ENCODE measurements around the gene TSEN15.
"Not testable (repeated sequence)": the region's sequence is repeated elsewhere in the genome, so short reads cannot be mapped to it uniquely, and the experiment has no call there.

Gene TSEN15

DNA sequence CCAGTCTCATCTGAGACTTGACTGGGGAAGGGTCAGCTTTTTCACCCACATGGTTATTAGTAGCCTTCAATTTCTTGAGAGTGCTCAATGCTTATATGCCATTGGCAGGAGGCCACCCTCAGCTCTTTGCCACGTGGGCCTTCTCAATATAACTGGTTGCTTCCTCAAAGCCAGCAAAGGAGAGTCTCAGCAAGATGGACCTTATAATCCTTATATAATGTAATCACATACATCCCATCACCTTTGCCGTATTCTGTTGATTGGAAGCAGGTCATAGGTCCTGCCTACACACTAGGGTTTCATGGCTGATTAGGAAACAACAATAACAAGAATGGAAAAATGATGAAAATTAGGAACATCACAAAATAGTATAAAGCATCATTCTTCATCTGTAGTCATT, 22.9 kb downstream of the TSEN15 start:
- H2AFZ ChIP-seq (ENCODE audit: low read length, unreplicated experiment) = no peak overlapping the region
- peaks cover 7% of the 10 kb centered on the region; the same call in 1 of the 2 replicates for H3K36me3 ChIP-seq (ENCODE audit: insufficient read depth, low read length)
- no peaks in the 10 kb centered on the region for H3K79me2 ChIP-seq (ENCODE audit: control insufficient read depth, insufficient read depth, low read length, unreplicated experiment)
- H3K27ac ChIP-seq (ENCODE audit: low read depth, low read length) = no peak overlapping the region
- H3K4me3 ChIP-seq (ENCODE audit: low read depth, low read length) = no peak overlapping the region
- H3K4me1 ChIP-seq (ENCODE audit: control insufficient read depth, insufficient read depth, low read length, unreplicated experiment) = peaks cover 7% of the 10 kb centered on the region
- H3K27me3 ChIP-seq (ENCODE audit: insufficient read depth, low read length) = no peaks in the 10 kb centered on the region

DNA sequence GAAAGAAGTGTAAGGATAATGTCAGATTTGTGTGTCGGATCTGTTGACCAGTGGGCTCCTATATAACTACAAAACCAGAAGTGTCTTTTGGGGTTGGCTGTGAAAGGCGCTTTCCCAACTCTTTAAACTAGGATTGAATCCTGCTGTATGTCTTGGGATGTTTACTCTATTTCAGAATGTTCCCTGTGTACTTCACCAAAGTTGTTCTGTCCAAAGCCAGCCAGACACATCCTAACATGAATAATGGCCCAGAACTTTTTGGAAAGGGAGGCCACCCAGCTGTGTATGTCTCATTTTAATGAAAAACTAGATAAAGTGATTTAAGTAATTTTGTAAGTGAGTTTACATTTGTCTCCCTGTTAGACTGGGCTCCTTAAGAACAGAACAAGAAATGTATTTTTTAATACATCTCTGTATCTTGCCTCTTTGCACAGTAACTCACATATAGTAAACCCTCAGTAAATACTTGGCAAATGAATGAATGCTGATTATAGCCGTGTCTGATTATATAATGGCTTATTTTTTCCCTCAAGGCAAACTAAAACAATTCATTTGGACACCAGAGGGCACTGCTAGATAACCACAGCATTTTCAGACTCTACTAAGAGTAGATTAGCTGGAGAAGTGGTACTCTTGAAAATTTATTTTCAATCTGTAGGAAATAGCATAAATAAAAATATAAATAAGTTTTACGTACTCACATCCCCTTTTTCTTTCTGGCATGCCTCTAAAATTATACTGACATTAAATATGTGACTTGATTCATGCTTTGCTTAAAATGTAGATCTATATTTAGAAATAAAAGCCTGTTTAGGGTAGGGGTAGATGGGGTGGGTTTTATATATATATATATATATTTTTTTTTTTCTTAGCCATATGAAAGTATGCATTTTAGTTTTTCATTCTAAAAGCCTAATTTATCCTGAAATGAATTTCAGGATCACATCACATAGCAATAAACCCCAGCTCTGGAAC, 23.8 kb downstream of the TSEN15 start:
- Histone ChIP-seq H3K27ac (ENCODE audit: low read depth, low read length) (no peak overlapping the region), H3K36me3 (ENCODE audit: insufficient read depth, low read length) (peaks cover 7% of the 10 kb centered on the region; the same call in 1 of the 2 replicates), H2AFZ (ENCODE audit: low read length, unreplicated experiment) (no peak overlapping the region), H3K4me3 (ENCODE audit: low read depth, low read length) (no peak overlapping the region), H3K27me3 (ENCODE audit: insufficient read depth, low read length) (no peaks in the 10 kb centered on the region), H3K79me2 (ENCODE audit: control insufficient read depth, insufficient read depth, low read length, unreplicated experiment) (no peaks in the 10 kb centered on the region), H3K4me1 (ENCODE audit: control insufficient read depth, insufficient read depth, low read length, unreplicated experiment) (no peaks in the 10 kb centered on the region)

DNA sequence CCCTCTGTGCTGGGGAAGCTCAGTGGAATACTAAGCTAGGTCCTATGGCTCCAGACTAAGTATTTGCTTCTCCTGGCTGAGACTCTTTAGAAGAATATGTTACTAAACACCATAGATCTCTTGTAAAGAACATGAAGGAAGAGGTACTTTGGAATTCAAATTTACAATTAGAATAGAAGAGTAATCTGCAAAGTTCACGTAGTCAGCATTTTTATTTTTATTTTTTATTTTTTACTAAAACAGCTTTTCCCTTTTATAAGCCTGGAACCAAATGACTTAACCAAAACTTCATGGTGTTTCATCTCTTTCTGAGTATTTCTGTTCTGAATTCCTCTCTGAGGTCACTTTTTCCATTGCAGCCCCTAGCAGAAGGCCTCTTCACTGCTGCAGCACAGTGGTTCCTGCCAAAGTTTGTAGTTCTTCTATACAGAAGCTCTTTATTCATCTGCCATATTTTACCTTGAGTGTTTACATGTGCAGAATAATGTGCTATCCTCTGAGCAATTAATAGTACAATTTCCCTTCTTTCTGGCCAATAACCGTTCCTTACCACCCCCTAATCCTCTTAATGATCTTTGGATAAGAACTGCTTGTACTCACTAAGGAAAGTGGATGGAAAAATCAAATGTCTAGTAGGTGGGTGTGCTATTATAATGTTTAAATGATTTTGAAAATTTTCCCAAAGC, 27.2 kb downstream of the TSEN15 start:
- H3K4me1 ChIP-seq (ENCODE audit: control insufficient read depth, insufficient read depth, low read length, unreplicated experiment) = no peaks in the 10 kb centered on the region
- H3K36me3 ChIP-seq (ENCODE audit: insufficient read depth, low read length) = peaks cover 7% of the 10 kb centered on the region; the same call in 1 of the 2 replicates
- H3K4me3 ChIP-seq (ENCODE audit: low read depth, low read length) = no peak overlapping the region
- H3K27ac ChIP-seq (ENCODE audit: low read depth, low read length) = no peak overlapping the region
- H3K79me2 ChIP-seq (ENCODE audit: control insufficient read depth, insufficient read depth, low read length, unreplicated experiment) = no peaks in the 10 kb centered on the region
- no peak overlapping the region for H2AFZ ChIP-seq (ENCODE audit: low read length, unreplicated experiment)
- H3K27me3 ChIP-seq (ENCODE audit: insufficient read depth, low read length) = no peaks in the 10 kb centered on the region

DNA sequence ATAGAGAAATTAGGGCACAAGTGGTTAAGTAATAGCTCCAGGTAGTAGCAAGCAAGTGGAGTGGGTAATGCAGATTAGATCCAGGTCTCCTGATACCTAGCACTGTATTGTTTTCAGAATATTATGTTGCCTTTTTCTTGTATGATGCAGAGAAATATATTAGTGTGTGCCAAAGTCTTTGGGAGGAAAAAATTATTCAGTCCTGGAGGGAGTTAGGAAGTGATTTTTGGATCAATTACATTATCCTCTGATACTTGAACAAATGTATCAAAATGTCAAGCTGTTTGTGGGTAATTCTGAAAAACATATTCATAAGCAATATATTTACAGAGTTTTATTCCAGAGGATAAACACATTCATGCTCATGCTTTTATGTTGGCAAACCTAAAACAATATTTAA, 28.8 kb downstream of the TSEN15 start:
- H3K27ac ChIP-seq (ENCODE audit: low read depth, low read length) = no peak overlapping the region
- H2AFZ ChIP-seq (ENCODE audit: low read length, unreplicated experiment) = no peak overlapping the region
- peaks cover 7% of the 10 kb centered on the region; the same call in 1 of the 2 replicates for H3K36me3 ChIP-seq (ENCODE audit: insufficient read depth, low read length)
- H3K79me2 ChIP-seq (ENCODE audit: control insufficient read depth, insufficient read depth, low read length, unreplicated experiment) = no peaks in the 10 kb centered on the region
- no peaks in the 10 kb centered on the region for H3K27me3 ChIP-seq (ENCODE audit: insufficient read depth, low read length)
- no peaks in the 10 kb centered on the region for H3K4me1 ChIP-seq (ENCODE audit: control insufficient read depth, insufficient read depth, low read length, unreplicated experiment)
- no peak overlapping the region for H3K4me3 ChIP-seq (ENCODE audit: low read depth, low read length)

DNA sequence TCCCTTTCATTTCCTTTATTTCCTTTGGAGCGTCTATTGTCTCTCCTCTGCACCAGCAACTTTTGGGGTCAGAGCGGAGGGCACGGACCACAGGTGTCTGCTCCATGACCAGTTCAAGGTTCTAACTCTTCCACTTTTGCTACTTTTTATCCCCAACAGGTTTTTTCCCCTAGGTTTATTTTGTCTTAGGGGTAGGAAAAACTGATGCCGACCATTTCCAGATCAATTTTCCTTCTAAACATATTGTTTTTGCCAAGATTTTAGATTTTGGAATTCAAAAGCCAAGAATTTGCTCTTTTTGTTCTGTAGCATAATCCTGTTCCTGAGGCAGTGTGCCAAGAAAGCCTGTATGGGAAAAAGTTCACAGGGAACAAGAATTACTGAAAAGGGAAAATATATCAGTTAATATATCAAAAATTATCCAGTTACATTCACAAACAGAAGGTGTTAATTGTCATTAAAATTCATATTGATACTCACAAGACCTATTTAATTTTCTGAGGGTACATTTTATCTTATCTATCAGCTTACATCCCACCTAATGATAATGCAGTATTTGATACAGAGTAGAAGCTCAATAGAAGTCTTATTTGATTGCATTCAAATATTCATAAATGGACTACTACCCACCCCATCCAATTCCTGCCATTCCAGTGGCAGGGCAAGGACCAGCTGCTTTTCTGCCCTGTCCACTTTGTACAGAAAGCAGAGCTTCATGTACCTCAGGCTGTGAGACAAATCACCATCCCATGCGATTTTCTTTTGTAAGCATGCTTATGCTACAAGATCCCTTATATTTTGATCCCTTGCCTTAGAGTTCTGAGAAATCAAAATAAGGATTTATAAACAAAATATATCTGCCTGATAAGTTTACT, 31.2 kb downstream of the TSEN15 start:
- Histone ChIP-seq H2AFZ (ENCODE audit: low read length, unreplicated experiment) (no peak overlapping the region), H3K79me2 (ENCODE audit: control insufficient read depth, insufficient read depth, low read length, unreplicated experiment) (no peaks in the 10 kb centered on the region), H3K27ac (ENCODE audit: low read depth, low read length) (no peak overlapping the region), H3K27me3 (ENCODE audit: insufficient read depth, low read length) (no peaks in the 10 kb centered on the region), H3K36me3 (ENCODE audit: insufficient read depth, low read length) (no peaks in the 10 kb centered on the region), H3K4me3 (ENCODE audit: low read depth, low read length) (no peak overlapping the region), H3K4me1 (ENCODE audit: control insufficient read depth, insufficient read depth, low read length, unreplicated experiment) (no peaks in the 10 kb centered on the region)

DNA sequence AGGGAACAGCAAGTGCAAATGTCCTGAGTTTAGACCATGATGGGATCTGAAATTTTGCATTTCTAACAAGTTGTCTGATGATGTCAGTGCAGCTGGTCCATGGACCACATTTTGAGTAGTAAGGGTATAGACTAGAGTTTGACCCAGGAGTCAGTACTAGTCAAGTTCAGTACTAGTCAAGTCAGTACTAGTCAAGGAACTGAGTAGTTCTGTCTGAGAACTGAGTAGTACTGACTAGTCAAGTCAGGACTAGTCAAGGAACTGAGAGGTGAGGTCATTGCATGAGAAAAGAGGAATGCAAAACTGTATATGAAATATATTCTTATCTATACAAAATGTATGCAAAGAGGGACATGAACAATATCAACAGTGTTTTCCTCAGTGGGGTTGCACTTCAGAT, 34.1 kb downstream of the TSEN15 start:
- Histone ChIP-seq H3K4me3 (ENCODE audit: low read depth, low read length) (no peak overlapping the region), H3K36me3 (ENCODE audit: insufficient read depth, low read length) (no peaks in the 10 kb centered on the region), H3K4me1 (ENCODE audit: control insufficient read depth, insufficient read depth, low read length, unreplicated experiment) (no peaks in the 10 kb centered on the region), H2AFZ (ENCODE audit: low read length, unreplicated experiment) (no peak overlapping the region), H3K27ac (ENCODE audit: low read depth, low read length) (no peak overlapping the region), H3K27me3 (ENCODE audit: insufficient read depth, low read length) (no peaks in the 10 kb centered on the region), H3K79me2 (ENCODE audit: control insufficient read depth, insufficient read depth, low read length, unreplicated experiment) (no peaks in the 10 kb centered on the region)

DNA sequence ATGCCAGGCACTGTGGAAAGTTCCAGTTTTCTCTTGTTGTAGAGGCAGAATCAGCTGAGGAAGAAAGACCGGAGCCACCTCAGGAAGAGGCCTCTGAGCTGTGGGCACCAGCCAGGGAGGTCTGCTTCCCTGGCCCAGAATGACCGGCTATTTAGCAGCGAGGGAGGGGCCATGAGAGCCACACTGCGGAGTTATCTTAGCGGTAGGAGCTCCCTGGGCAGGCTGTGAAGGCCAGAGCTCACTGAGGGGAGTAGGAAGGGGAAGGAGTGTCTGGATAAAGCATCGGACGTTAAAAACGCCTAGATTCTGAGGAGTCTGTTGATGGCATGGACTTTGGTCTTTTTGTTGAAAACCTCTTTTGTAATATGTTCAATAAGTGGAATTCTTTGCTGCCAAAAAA, 36.5 kb downstream of the TSEN15 start:
- H3K4me1 ChIP-seq (ENCODE audit: control insufficient read depth, insufficient read depth, low read length, unreplicated experiment) = no peaks in the 10 kb centered on the region
- H3K36me3 ChIP-seq (ENCODE audit: insufficient read depth, low read length) = no peaks in the 10 kb centered on the region

DNA sequence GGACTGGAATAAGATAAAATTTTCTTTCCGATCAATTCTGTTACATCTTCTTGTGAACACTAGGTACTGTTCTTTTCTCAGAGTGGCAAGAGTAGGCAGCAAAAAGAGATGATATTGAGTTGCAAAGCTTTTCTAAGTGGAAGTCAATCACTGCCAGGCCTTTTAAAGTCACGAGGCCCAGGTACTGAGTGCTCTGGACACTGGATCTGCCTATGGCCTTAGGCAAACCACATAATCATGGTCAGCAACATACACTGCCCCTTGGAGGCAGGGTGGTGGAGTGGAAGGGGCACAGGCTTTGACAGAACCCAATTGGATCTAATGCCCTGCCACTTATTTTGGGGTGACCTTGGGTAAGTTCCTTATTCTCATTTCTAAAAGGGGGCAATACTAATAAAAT, 41.5 kb downstream of the TSEN15 start:
- H3K36me3 ChIP-seq (ENCODE audit: insufficient read depth, low read length) = no peaks in the 10 kb centered on the region

More for the DNA sequence above, 36.5 kb downstream of the TSEN15 start:
- H3K27ac ChIP-seq (ENCODE audit: low read depth, low read length) = no peak overlapping the region
- H2AFZ ChIP-seq (ENCODE audit: low read length, unreplicated experiment) = no peak overlapping the region
- H3K79me2 ChIP-seq (ENCODE audit: control insufficient read depth, insufficient read depth, low read length, unreplicated experiment) = no peaks in the 10 kb centered on the region
- H3K4me3 ChIP-seq (ENCODE audit: low read depth, low read length) = no peak overlapping the region
- H3K27me3 ChIP-seq (ENCODE audit: insufficient read depth, low read length) = no peaks in the 10 kb centered on the region

DNA sequence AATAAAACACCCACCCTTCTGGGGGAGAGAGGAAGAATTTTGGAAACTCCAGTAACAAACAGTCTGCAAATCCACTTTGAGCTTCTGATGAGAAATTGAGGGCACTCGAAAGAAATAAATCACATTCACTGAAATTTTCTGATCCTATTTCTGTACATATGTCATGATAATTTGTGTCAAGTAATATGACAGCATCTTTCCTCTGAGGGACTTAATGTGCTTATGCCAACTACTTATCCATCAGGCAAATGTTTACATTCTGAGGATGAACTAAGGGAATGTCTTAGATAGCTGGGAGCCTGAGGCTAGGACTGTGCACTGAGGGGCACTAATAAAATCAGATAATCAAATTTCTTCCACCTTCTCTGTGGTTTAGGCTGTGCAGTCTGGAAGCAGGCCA, 44.5 kb downstream of the TSEN15 start:
- Histone ChIP-seq H3K36me3 (ENCODE audit: insufficient read depth, low read length) (no peaks in the 10 kb centered on the region), H2AFZ (ENCODE audit: low read length, unreplicated experiment) (no peak overlapping the region), H3K4me1 (ENCODE audit: control insufficient read depth, insufficient read depth, low read length, unreplicated experiment) (no peaks in the 10 kb centered on the region), H3K79me2 (ENCODE audit: control insufficient read depth, insufficient read depth, low read length, unreplicated experiment) (no peaks in the 10 kb centered on the region), H3K27ac (ENCODE audit: low read depth, low read length) (no peak overlapping the region), H3K4me3 (ENCODE audit: low read depth, low read length) (no peak overlapping the region), H3K27me3 (ENCODE audit: insufficient read depth, low read length) (no peaks in the 10 kb centered on the region)

More for the DNA sequence above, 41.5 kb downstream of the TSEN15 start:
- Histone ChIP-seq H3K27me3 (ENCODE audit: insufficient read depth, low read length) (no peaks in the 10 kb centered on the region), H3K4me3 (ENCODE audit: low read depth, low read length) (no peak overlapping the region), H3K27ac (ENCODE audit: low read depth, low read length) (no peak overlapping the region), H3K79me2 (ENCODE audit: control insufficient read depth, insufficient read depth, low read length, unreplicated experiment) (no peaks in the 10 kb centered on the region), H2AFZ (ENCODE audit: low read length, unreplicated experiment) (no peak overlapping the region), H3K4me1 (ENCODE audit: control insufficient read depth, insufficient read depth, low read length, unreplicated experiment) (no peaks in the 10 kb centered on the region)

DNA sequence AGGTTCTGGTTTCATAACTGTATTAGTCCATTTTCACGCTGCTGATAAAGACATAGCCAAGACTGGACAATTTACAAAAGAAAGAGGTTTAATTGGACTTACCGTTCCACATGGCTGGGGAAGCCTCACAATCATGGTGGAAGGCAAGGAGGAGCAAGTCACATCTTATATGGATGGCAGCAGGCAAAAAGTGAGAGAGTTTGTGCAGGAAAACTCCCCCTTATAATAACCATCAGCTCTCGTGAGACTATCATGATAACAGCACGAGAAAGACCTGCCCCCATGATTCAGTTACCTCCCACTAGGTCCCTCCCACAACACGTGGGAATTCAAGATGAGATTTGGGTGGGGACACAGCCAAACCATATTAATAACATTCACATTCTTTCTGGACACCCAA, 45.0 kb downstream of the TSEN15 start:
- not testable (repeated sequence) for H3K27me3 ChIP-seq (ENCODE audit: insufficient read depth, low read length); H3K79me2 ChIP-seq (ENCODE audit: control insufficient read depth, insufficient read depth, low read length, unreplicated experiment); H3K36me3 ChIP-seq (ENCODE audit: insufficient read depth, low read length); H3K27ac ChIP-seq (ENCODE audit: low read depth, low read length); H2AFZ ChIP-seq (ENCODE audit: low read length, unreplicated experiment); H3K4me1 ChIP-seq (ENCODE audit: control insufficient read depth, insufficient read depth, low read length, unreplicated experiment); H3K4me3 ChIP-seq (ENCODE audit: low read depth, low read length)

Measured in ACC112 (cell line).